Endothelial cell of umbilical vein (primary cell): ENCODE results near the gene ZNF184.

Experiments
- MAX ChIP-seq: IDR thresholded peaks from 2 replicates; pipeline ENCODE4 v1.6.1; 2011; ENCODE audit not compliant: insufficient read depth, insufficient read length
- POLR2A ChIP-seq: IDR thresholded peaks from 2 replicates; pipeline ENCODE4 v1.6.1; 2012; ENCODE audit warnings: low read depth, mild to moderate bottlenecking, control low read depth, low read length
- TF ChIP-seq, protein P1 (sequence below), 2 donors: IDR thresholded peaks; 1 replicate in 1 of 2; 2 replicates in 1 of 2; pipeline ENCODE4 v1.5.1; 2011; ENCODE audit warnings: low read length in 2 of 2, mild to moderate bottlenecking in 2 of 2, moderate library complexity in 2 of 2, control low read depth in 1 of 2, inconsistent platforms in 1 of 2, low read depth in 1 of 2; ENCODE audit not compliant: insufficient read depth in 1 of 2; ENCODE audit errors: extremely low read depth in 1 of 2

GRCh38 chr6:27502508-27503435 is 29.9 kb upstream of the ZNF184 start:
- TF ChIP-seq POLR2A (no peak), MAX (no peak)
- TF ChIP-seq, protein P1, sequence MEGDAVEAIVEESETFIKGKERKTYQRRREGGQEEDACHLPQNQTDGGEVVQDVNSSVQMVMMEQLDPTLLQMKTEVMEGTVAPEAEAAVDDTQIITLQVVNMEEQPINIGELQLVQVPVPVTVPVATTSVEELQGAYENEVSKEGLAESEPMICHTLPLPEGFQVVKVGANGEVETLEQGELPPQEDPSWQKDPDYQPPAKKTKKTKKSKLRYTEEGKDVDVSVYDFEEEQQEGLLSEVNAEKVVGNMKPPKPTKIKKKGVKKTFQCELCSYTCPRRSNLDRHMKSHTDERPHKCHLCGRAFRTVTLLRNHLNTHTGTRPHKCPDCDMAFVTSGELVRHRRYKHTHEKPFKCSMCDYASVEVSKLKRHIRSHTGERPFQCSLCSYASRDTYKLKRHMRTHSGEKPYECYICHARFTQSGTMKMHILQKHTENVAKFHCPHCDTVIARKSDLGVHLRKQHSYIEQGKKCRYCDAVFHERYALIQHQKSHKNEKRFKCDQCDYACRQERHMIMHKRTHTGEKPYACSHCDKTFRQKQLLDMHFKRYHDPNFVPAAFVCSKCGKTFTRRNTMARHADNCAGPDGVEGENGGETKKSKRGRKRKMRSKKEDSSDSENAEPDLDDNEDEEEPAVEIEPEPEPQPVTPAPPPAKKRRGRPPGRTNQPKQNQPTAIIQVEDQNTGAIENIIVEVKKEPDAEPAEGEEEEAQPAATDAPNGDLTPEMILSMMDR (IDR thresholded peaks at IDR 0.05; ENCODE audit: extremely low read depth in 1 of 2, insufficient read depth in 1 of 2, low read depth in 1 of 2, low read length in 2 of 2) = no peak
